Measurements from ENCODE around the gene AKT2. TPM values are rescaled to one million over a fixed set of nuclear protein-coding genes. Genes with fewer than 3 reads are reported as not detected.
A peak's percentile ranks its signal among the peaks of the same experiment; 100 is the strongest.

Gene AKT2
- total RNA-seq, 3 donors from 2014 or later, result 83.4 to 88.3 (median 84.9) TPM

DNA sequence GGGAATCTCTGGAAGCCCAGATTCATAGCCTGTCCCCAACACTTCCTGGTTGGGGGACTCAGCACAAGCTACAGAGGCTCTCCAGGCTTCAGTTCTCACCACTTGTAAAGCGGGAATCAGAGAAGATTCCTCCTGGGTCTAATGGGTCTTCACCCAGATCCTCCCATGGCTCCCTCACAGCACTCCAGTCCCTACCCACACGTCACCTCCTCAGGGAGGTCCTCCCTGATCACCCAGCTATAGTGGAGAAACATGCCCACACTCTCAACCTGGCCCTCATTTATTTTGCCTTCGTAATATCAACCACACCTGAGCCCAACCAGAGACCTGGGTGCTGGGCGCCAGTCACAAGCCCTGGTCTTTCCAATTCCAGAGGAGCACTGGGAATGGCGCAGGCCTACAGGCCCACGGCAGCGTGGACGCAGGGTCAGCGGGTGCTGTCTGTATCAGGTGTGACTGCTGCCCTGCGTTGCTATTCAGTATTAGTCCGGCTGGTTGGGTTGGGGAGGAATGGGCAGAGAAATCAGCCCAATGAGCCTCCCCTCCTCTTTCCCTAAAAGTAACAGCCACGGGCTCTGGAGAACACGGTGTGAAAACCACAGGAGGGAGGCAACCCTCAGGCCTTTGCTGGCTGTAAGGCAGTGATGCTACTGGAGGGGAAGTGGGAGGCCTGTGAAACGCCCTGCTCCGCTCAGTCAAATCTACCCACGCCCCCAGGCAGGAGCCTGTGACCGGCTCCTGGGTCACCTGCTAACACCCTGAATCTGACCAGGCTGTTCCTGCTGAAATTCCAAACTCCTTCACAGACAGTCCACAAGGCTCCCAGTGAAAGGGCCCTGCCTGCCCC, 5.2 kb downstream of the AKT2 start:
- no peak for DNase-seq (ENCODE audit: low spot score in 2 of 2)
- Histone ChIP-seq H3K27me3 (no peaks in the 10 kb centered on the region), H3K4me3 (peak overlapping the region in 2 of 3 donors; percentile 27 to 30), H3K36me3 (no peaks in the 10 kb centered on the region), H3K4me1 (peaks cover 9 to 28% of the 10 kb centered on the region in 2 donors), H3K27ac (peak overlapping the region; percentile 11 to 64), H3K9me3 (no peaks in the 10 kb centered on the region)
- intact Hi-C loops (cut with DNase I; ENCODE audit: low total_unique reads), result no loop called here
- TF ChIP-seq, protein P1, sequence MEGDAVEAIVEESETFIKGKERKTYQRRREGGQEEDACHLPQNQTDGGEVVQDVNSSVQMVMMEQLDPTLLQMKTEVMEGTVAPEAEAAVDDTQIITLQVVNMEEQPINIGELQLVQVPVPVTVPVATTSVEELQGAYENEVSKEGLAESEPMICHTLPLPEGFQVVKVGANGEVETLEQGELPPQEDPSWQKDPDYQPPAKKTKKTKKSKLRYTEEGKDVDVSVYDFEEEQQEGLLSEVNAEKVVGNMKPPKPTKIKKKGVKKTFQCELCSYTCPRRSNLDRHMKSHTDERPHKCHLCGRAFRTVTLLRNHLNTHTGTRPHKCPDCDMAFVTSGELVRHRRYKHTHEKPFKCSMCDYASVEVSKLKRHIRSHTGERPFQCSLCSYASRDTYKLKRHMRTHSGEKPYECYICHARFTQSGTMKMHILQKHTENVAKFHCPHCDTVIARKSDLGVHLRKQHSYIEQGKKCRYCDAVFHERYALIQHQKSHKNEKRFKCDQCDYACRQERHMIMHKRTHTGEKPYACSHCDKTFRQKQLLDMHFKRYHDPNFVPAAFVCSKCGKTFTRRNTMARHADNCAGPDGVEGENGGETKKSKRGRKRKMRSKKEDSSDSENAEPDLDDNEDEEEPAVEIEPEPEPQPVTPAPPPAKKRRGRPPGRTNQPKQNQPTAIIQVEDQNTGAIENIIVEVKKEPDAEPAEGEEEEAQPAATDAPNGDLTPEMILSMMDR (IDR thresholded peaks at IDR 0.05), result no peak
- TF ChIP-seq POLR2A (IDR thresholded peaks at IDR 0.05) (no peak), POLR2AphosphoS5 (IDR thresholded peaks at IDR 0.05) (no peak)

GRCh38 chr19:40279120-40279551, 6.0 kb downstream of the AKT2 start:
- intact Hi-C loops (cut with DNase I; ENCODE audit: low total_unique reads), result no loop called here
- Histone ChIP-seq H3K27me3 (no peaks in the 10 kb centered on the region), H3K9me3 (no peaks in the 10 kb centered on the region), H3K4me1 (peaks cover 9 to 28% of the 10 kb centered on the region in 2 donors), H3K27ac (peak overlapping the region; percentile 11 to 52), H3K4me3 (peak overlapping the region; percentile 14 to 56 (median 27)), H3K36me3 (no peaks in the 10 kb centered on the region)
- DNase-seq (ENCODE audit: low spot score in 2 of 2), result no peak
- TF ChIP-seq, protein P1 (IDR thresholded peaks at IDR 0.05), result no peak
- no peak for TF ChIP-seq POLR2A (IDR thresholded peaks at IDR 0.05)
- no peak for TF ChIP-seq POLR2AphosphoS5 (IDR thresholded peaks at IDR 0.05)

GRCh38 chr19:40278361-40279035, 6.6 kb downstream of the AKT2 start:
- TF ChIP-seq, protein P1 (IDR thresholded peaks at IDR 0.05), result no peak
- TF ChIP-seq POLR2A (IDR thresholded peaks at IDR 0.05) (no peak), POLR2AphosphoS5 (IDR thresholded peaks at IDR 0.05) (no peak)
- no peaks in the 10 kb centered on the region for H3K36me3 ChIP-seq
- H3K4me3 ChIP-seq, result peak overlapping the region; percentile 14 to 56 (median 27)
- intact Hi-C loops (cut with DNase I; ENCODE audit: low total_unique reads), result no loop called here
- peak overlapping the region; percentile 5 to 11 for H3K27ac ChIP-seq
- H3K27me3 ChIP-seq, result no peaks in the 10 kb centered on the region
- DNase-seq (ENCODE audit: low spot score in 2 of 2), result no peak
- no peaks in the 10 kb centered on the region for H3K9me3 ChIP-seq
- H3K4me1 ChIP-seq, result peaks cover 9 to 22% of the 10 kb centered on the region in 2 donors

DNA sequence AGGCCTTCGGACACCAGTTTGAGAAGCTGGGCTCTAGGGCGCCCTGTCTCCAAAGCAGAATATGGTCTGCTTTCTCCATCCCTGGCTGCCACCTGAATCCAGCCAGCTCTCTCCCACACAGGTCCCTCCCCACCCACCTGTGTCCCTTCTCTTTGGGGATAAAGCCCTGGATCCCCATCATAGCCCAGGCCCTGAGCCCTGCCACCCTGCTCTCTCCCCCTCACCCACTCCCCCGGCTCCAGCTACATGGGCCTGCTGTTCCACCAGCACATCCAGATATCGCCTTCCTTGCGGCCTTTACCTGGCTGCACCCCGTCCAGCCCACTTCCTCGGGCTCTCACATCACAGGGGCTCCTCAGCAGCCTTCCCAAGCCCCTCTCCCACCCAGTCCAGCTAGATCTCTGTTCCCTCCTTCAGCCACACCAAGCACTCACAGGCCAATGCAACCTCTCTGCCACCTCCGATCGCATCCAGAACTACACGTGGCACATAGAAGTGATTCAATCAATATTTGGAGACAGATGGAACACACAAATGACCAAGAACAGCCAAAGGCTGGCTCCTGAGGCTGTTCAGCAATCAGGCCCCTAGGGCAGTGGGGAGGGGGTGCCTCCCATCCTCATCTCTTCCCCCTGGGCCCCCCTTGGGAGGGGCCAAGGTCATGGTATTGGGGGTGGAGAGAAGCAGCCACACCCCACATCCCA, 7.6 kb downstream of the AKT2 start:
- H3K9me3 ChIP-seq, result no peaks in the 10 kb centered on the region
- DNase-seq (ENCODE audit: low spot score in 2 of 2), result no peak
- H3K27ac ChIP-seq, result no peak overlapping the region
- no peaks in the 10 kb centered on the region for H3K36me3 ChIP-seq
- no peaks in the 10 kb centered on the region for H3K27me3 ChIP-seq
- TF ChIP-seq POLR2AphosphoS5 (IDR thresholded peaks at IDR 0.05) (no peak), POLR2A (IDR thresholded peaks at IDR 0.05) (no peak)
- TF ChIP-seq, protein P1 (IDR thresholded peaks at IDR 0.05), result no peak
- H3K4me1 ChIP-seq, result peaks cover 9 to 16% of the 10 kb centered on the region in 2 donors
- H3K4me3 ChIP-seq, result no peak overlapping the region
- intact Hi-C loops (cut with DNase I; ENCODE audit: low total_unique reads), result no loop called here

Measured in breast epithelium (tissue), 4 donors.